Aorta (tissue), 5 donors: ENCODE measurements around the gene CNOT1. TPM values are rescaled to one million over a fixed set of nuclear protein-coding genes. Genes with fewer than 3 reads are reported as not detected.

Source experiments
- ATAC-seq: fragments of 200-7000 bp; cut with Tn5 transposase; one replicate; pipeline ENCODE4 v1.9.1; 2022; ENCODE audit warnings: moderate library complexity; ENCODE audit not compliant: low FRiP score
- DNase-seq, 2 donors: peaks; one replicate each; pipeline ENCODE4 v3.0.0-alpha.2; 2020
- H3K27ac ChIP-seq, 2 donors: one replicate each; pipeline ENCODE4 v1.5.1; 2013; ENCODE audit warnings: low read length in 2 of 2, mild to moderate bottlenecking in 2 of 2, moderate library complexity in 2 of 2, control low read depth in 1 of 2, inconsistent platforms in 1 of 2, low read depth in 1 of 2
- H3K27me3 ChIP-seq, 2 donors: one replicate each; pipeline ENCODE4 v1.6.1; 2013; ENCODE audit warnings: control low read depth in 1 of 2, low read length in 1 of 2, mild to moderate bottlenecking in 1 of 2, moderate library complexity in 1 of 2; ENCODE audit not compliant: insufficient read depth in 2 of 2, control insufficient read depth in 1 of 2
- H3K36me3 ChIP-seq, 2 donors: one replicate each; pipeline ENCODE4 v1.6.1; 2013; ENCODE audit warnings: control low read depth in 1 of 2, low read length in 1 of 2, mild to moderate bottlenecking in 1 of 2; ENCODE audit not compliant: insufficient read depth in 2 of 2, control insufficient read depth in 1 of 2
- H3K4me1 ChIP-seq, 2 donors: one replicate each; pipeline ENCODE4 v1.6.1; 2013; ENCODE audit warnings: low read length in 2 of 2, control low read depth in 1 of 2, mild to moderate bottlenecking in 1 of 2, moderate library complexity in 1 of 2; ENCODE audit not compliant: insufficient read depth in 2 of 2, control insufficient read depth in 1 of 2
- H3K4me3 ChIP-seq, 2 donors: one replicate each; pipeline ENCODE4 v1.5.1; 2013; ENCODE audit warnings: low read length in 2 of 2, control low read depth in 1 of 2, mild to moderate bottlenecking in 1 of 2
- H3K9me3 ChIP-seq: one replicate; pipeline ENCODE4 v1.6.1; 2013; ENCODE audit warnings: mild to moderate bottlenecking, low read length; ENCODE audit not compliant: control insufficient read depth
- WGBS, 2 donors: extraction: QIAGEN DNeasy Blood & Tissue Kit; methylation state at CpG; one replicate each; pipeline ENCODE4 v1.1.7; 2013; 5-methylcytosine and 5-hydroxymethylcytosine counted together
- intact Hi-C, 2 donors: fragments of 100-400 bp; cut with DNase I; formaldehyde crosslinking; loops; one replicate each; pipeline versions ENCODE4 v1.14.2 to v1.15.0; 2022
- polyA plus RNA-seq, 2 donors: library from polyadenylated mRNA; stranded (reverse); fragments of 200-250 nt; gene quantifications; one replicate each; pipeline ENCODE4 v1.2.3, GENCODE V29; 2013
- total RNA-seq, 2 donors: library from RNA; stranded (reverse); fragmentation: NEBNext Ultra II Directional; extraction: Animal tissue kit (Norgen Biotek cat#: 25700); gene quantifications; one replicate each; pipeline ENCODE4 v1.2.1, GENCODE V29; 2021
- donor health status: healthy with polysubstance abuse.
- donor health status: Bipolar disorder and iron deficiency.
- donor health status: DM: no; HTN: no; CAD: no.
- donor health status: DM: no; HTN: no; CAD: no.
- donor health status: DM: yes; HTN: yes; CAD: no.

Gene CNOT1
- total and polyA plus RNA-seq, 4 donors, result 32.6 to 124 (median 78.1) TPM

DNA sequence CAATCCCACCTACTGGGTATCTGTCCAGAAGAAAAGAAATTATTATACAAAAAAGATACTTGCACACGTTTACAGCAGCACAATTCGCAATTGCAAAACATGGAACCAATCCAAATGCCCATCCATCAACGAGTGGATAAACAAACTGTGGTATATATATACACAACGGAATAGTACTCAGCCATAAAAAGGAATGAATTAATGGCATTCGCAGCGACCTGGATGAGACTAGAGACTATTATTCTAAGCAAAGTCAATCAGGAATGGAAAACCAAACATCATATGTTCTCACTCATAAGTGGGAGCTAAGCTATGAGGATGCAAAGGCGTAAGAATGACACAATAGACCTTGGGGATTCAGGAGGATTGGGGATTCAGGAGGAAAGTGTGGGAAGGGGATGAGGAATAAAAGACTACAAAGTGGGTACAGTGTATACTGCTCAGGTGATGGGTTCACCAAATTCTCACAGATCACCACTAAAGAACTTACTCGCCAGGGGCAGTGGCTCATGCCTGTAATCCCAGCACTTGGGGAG lies 21.0 kb downstream of the CNOT1 start:
- no peaks in the 10 kb centered on the region for H3K4me1 ChIP-seq
- no peaks in the 10 kb centered on the region for H3K9me3 ChIP-seq
- no peaks in the 10 kb centered on the region for H3K36me3 ChIP-seq
- DNase-seq (no peak), ATAC-seq (no peak)
- H3K27me3 ChIP-seq, result no peaks in the 10 kb centered on the region
- H3K4me3 ChIP-seq, result no peak overlapping the region
- H3K27ac ChIP-seq, result no peak overlapping the region
- WGBS, 2 donors, result 84 to 91% methylated on average over 8 of the region's 8 CpGs
- intact Hi-C loops, result no loop called here

DNA sequence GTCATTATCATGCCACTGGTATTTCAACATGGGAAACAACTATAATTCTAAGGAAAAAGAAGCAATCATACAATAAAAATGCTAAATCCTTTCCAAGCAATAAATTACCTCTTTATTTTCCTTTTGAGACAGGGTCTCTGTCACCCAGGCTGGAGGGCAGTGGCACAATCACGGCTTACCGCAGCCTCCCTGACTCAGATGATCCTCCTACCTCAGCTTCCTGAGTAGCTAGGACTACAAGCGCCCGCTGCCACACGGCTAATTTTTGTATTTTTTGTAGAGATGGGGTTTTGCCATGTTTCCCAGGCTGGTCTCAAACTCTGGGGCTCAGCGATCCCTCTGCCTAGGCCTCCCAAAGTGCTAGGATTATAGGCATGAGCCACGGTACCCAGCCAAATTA lies 24.1 kb downstream of the CNOT1 start:
- Histone ChIP-seq H3K27ac (no peak overlapping the region), H3K36me3 (peaks cover 0 to 2% of the 10 kb centered on the region in 2 donors), H3K9me3 (no peaks in the 10 kb centered on the region), H3K4me1 (no peaks in the 10 kb centered on the region), H3K4me3 (no peak overlapping the region), H3K27me3 (no peaks in the 10 kb centered on the region)
- 88 to 92% methylated on average over 7 of the region's 7 CpGs for WGBS, 2 donors
- DNase-seq (no peak), ATAC-seq (no peak)
- intact Hi-C loops, result no loop called here

DNA sequence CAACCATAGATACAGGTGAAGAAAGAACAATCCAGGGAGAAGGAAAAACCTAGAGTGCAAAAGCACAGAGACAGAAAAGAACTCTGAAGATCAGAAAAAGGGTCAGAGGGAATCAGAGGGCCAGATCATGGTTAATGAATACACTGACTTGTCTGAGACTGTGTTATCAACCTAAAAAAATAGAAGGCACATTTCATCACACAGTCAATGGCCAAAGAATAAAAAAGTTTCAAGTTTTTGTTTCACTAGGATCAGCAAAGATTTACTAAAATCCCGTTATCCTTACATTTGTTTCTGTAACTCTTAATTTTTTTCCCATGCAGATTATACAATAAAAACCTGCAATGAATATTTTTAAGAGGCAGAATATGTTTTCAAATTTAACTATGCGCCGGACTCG lies 38.5 kb downstream of the CNOT1 start:
- DNase-seq (no peak), ATAC-seq (no peak)
- H3K9me3 ChIP-seq, result no peaks in the 10 kb centered on the region
- no peaks in the 10 kb centered on the region for H3K27me3 ChIP-seq
- no peaks in the 10 kb centered on the region for H3K4me1 ChIP-seq
- H3K36me3 ChIP-seq, result peaks cover 8 to 9% of the 10 kb centered on the region in 2 donors
- WGBS, 2 donors, result 69 to 70% methylated on average over 4 of the region's 4 CpGs
- no peak overlapping the region for H3K27ac ChIP-seq
- H3K4me3 ChIP-seq, result no peak overlapping the region
- intact Hi-C loops, result no loop called here

DNA sequence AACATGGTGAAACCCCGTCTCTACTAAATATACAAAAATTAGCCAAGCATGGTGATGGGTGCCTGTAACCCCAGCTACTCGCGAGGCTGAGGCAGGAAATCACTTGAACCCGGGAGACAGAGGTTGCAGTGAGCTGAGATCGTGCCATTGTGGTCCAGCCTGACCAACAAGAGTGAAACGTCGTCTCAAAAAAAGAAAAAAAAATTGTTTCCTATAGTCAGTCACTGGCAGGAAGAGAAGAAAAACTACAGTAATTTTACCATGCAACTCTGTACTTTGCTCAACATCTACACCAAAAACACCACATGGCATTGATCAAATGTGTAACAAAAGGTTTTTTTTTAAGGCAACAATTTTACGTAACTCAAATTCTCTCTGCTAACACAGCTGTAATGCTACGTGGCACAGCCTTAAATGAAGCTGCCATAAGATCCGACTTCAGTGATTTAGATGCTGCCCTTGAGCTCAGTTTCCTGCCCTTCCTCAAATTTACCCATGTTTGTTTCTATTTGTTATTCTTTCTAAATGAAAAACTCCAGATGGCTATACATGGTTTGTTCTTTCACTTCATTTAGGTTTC lies 40.2 kb downstream of the CNOT1 start:
- no peak for DNase-seq
- intact Hi-C loops, result loop anchor here in 1 of 2 donors (10.0 kb wide), 1 partner anchor 55 kb away; no protein-coding TSS in a partner anchor
- H3K36me3 ChIP-seq, result peaks cover 5 to 6% of the 10 kb centered on the region in 2 donors
- ATAC-seq, result no peak
- H3K4me1 ChIP-seq, result no peaks in the 10 kb centered on the region
- H3K9me3 ChIP-seq, result no peaks in the 10 kb centered on the region
- H3K27me3 ChIP-seq, result no peaks in the 10 kb centered on the region
- no peak overlapping the region for H3K4me3 ChIP-seq
- no peak overlapping the region for H3K27ac ChIP-seq
- 62 to 67% methylated on average over 10 of the region's 10 CpGs for WGBS, 2 donors

DNA sequence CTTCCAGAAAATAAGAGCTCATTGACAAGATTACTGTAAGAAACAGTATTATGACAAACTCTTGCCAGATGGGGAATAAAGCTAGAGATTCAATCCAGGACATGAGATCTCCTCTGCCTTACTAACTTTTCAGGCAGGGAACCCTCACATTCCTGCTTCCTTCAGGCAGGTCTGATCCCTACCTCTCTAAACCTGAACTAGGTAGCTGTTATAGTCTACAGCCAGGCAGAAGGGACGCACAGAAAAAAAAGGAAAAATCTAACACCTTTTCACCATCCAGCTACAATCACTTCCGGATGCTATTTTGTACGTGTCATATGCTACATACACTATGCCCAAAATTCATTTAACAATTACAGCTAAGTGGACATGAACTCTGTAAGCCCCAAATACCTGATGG lies 41.2 kb downstream of the CNOT1 start:
- H3K4me1 ChIP-seq, result no peaks in the 10 kb centered on the region
- H3K27ac ChIP-seq, result no peak overlapping the region
- intact Hi-C loops, result loop anchor here in 1 of 2 donors (10.0 kb wide), 1 partner anchor 54 kb away; no protein-coding TSS in a partner anchor
- no peak for ATAC-seq
- 77 to 89% methylated on average over 3 of the region's 3 CpGs for WGBS, 2 donors
- no peaks in the 10 kb centered on the region for H3K9me3 ChIP-seq
- no peak for DNase-seq
- peaks cover 6% of the 10 kb centered on the region in 2 donors for H3K36me3 ChIP-seq
- H3K4me3 ChIP-seq, result no peak overlapping the region
- H3K27me3 ChIP-seq, result no peaks in the 10 kb centered on the region

DNA sequence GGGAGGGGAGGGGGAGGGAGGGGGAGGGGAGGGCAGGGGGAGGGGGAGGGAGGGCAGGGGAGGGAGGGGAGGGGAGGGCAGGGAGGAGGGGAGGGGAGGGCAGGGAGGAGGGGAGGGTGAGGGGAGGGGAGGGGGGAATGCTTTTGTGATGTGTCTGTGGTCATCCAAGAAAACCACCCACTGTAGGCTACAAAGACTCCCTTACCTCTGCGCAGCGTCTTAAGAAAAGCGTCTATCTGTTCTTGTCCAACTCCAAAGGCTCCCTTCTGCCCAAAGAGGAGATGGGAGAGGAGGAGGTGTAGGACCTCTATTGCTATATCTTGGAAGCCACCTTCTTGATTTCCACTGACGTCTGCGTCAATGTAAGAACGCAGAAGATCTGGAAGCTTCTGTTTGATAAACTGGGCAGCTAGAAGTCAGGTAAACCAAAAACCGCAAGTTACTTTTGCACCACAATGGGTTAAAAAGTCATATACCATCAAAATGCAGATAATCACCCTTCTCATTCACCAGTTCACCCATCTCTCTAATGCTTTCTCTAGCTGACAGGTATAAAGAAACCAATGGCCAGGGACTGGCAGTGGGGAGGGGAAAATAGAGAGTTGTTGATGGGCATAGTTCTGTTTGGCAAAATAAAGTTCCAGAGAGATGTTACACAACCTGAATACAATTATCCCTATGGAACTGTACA lies 43.1 kb downstream of the CNOT1 start:
- no peak overlapping the region for H3K27ac ChIP-seq
- no peak for DNase-seq
- no peak for ATAC-seq
- peaks cover 4 to 9% of the 10 kb centered on the region in 2 donors for H3K36me3 ChIP-seq
- 89 to 92% methylated on average over 7 of the region's 7 CpGs for WGBS, 2 donors
- intact Hi-C loops, result loop anchor here in 1 of 2 donors (10.0 kb wide), 1 partner anchor 52 kb away; no protein-coding TSS in a partner anchor
- no peaks in the 10 kb centered on the region for H3K9me3 ChIP-seq
- no peaks in the 10 kb centered on the region for H3K4me1 ChIP-seq
- no peak overlapping the region for H3K4me3 ChIP-seq
- H3K27me3 ChIP-seq, result no peaks in the 10 kb centered on the region

DNA sequence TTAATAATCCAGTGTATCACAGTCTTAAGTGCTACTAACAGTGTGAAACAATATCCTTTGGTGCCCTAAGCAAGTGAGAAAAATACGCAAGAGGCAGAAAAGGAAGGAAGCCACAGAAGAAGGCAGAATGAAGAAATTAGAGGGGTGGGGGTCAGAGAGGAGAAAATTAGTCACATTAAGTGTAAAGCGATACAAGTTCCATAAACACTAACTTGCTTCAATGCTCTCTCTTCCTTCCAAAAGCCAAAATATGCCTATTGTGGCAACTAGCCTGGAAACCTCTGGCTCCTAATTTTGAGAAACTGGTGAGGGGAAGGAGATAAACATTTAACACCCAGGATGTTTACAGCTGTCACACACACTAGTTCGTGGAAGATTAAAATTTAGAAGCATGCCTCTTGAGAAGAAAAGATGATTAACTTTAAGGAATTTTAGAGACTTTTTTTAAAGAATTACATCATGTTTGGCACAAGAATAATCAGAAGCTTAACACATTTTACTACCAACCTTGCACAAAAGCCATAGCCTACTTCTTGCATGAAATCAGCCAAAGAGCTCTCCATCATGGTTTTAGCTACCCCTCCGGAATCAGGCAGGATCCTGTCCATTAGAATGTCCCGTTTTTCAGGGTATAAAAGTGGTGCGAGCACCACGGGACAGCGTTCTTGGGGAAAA lies 44.7 kb downstream of the CNOT1 start:
- H3K36me3 ChIP-seq, result peaks cover 0 to 6% of the 10 kb centered on the region in 2 donors
- DNase-seq (no peak), ATAC-seq (no peak)
- intact Hi-C loops, result loop anchor here in 1 of 2 donors (10.0 kb wide), 1 partner anchor 50 kb away; no protein-coding TSS in a partner anchor
- no peaks in the 10 kb centered on the region for H3K27me3 ChIP-seq
- no peaks in the 10 kb centered on the region for H3K4me1 ChIP-seq
- H3K9me3 ChIP-seq, result no peaks in the 10 kb centered on the region
- WGBS, 2 donors, result 79 to 83% methylated on average over 8 of the region's 8 CpGs
- H3K4me3 ChIP-seq, result no peak overlapping the region
- H3K27ac ChIP-seq, result no peak overlapping the region

DNA sequence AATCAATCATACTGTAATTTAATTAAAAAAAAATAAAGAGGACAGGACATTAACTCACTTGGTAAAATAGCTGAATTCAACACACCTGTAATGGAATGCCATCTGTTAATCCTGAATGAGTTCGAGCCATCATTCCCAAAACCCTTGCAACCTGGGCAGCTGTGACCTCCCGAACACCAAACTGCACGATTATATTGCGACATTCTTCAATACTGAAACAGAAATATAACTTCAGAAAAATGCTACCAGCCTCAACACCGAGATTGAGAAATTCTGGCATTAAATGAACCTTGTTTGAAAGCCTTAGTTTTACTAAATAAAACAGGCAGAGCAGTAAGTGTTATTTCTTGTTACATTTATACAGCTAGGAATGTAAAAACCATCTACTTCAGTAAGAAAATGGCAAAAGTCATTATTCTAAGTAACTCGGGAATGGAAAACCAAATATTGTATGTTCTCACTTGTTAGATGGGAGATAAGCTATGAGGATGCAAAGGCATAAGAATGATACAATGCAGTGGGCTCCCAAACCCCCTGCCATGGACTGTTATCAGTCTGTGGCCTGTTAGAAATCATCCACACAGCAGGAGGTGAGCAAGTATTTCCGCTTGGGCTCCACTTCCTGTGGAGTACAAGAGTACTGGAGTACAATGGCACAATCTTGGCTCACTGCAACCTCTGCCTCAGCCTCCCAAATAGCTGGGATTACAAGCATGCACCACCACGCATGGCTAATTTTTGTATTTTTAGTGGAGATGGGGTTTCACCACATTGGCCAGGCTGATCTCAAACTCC lies 46.5 kb downstream of the CNOT1 start:
- 85 to 90% methylated on average over 8 of the region's 8 CpGs for WGBS, 2 donors
- no peak for DNase-seq
- intact Hi-C loops, result loop anchor here in 1 of 2 donors (10.0 kb wide), 1 partner anchor 48 kb away; no protein-coding TSS in a partner anchor
- no peaks in the 10 kb centered on the region for H3K9me3 ChIP-seq
- H3K4me3 ChIP-seq, result no peak overlapping the region
- no peak for ATAC-seq
- H3K4me1 ChIP-seq, result no peaks in the 10 kb centered on the region
- no peak overlapping the region for H3K27ac ChIP-seq
- H3K36me3 ChIP-seq, result peaks cover 4 to 9% of the 10 kb centered on the region in 2 donors
- H3K27me3 ChIP-seq, result no peaks in the 10 kb centered on the region
